Right hindlimb (tissue), 1 donor: ENCODE results near the gene KLK15.
"Not testable (repeated sequence)": the region's sequence is repeated elsewhere in the genome, so short reads cannot be mapped to it uniquely, and the experiment has no call there.

Experiments
- DNase-seq: peaks from one replicate; pipeline ENCODE4 v3.0.0-alpha.2; 2018

Gene KLK15

GRCh38 chr19:50820086-50820485 is 13.3 kb downstream of the KLK15 start:
- no peak for DNase-seq

GRCh38 chr19:50819636-50820035 is 13.7 kb downstream of the KLK15 start:
- no peak for DNase-seq

GRCh38 chr19:50818859-50819472 is 14.4 kb downstream of the KLK15 start:
- DNase-seq = no peak

GRCh38 chr19:50817941-50818858 is 15.2 kb downstream of the KLK15 start:
- DNase-seq = no peak

GRCh38 chr19:50815439-50815838 is 17.9 kb downstream of the KLK15 start:
- no peak for DNase-seq

DNA sequence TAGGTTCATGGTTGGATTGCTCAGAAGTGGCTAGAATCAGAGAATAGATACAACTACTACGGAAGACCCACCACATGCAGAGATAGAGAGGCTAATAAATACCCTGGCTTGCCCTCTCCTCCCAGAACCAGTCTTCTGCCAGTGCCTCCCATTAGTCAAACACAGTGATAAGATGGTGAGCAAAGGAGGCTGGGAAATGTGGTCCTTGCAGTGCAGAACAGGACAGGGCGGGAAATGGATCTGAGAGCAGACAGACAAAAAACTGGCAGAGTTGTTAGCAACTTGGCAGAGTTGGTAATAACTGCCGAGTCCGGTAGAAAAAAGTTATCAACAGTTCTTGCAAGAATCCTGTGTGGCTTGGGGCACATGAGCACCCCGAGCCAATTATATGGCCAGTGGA is 18.5 kb downstream of the KLK15 start:
- no peak for DNase-seq

DNA sequence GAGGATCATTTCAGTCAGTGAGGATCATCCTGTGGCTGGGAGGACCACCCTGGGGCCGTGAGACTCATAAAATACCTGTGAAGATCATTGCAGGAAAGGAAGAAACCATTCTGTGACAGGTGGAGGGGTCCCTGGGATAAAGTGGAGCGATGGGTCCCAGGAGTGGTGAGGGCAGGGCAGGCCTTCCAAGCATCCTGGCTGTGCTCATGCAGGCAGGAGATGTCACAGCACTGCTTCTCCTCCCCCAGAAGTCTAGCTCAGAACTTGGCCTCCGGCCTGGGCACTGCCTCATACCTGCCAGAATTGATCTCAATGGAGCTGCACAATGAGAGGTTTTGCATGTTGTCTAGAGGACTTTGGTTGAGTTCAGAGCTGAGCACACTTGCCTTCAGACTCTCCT is 20.9 kb downstream of the KLK15 start:
- DNase-seq = no peak

- not testable (repeated sequence) for DNase-seq
Measured at GRCh38 chr19:50811622-50812238, 21.6 kb downstream of the KLK15 start.

GRCh38 chr19:50808856-50809255 is 24.5 kb downstream of the KLK15 start:
- no peak for DNase-seq

DNA sequence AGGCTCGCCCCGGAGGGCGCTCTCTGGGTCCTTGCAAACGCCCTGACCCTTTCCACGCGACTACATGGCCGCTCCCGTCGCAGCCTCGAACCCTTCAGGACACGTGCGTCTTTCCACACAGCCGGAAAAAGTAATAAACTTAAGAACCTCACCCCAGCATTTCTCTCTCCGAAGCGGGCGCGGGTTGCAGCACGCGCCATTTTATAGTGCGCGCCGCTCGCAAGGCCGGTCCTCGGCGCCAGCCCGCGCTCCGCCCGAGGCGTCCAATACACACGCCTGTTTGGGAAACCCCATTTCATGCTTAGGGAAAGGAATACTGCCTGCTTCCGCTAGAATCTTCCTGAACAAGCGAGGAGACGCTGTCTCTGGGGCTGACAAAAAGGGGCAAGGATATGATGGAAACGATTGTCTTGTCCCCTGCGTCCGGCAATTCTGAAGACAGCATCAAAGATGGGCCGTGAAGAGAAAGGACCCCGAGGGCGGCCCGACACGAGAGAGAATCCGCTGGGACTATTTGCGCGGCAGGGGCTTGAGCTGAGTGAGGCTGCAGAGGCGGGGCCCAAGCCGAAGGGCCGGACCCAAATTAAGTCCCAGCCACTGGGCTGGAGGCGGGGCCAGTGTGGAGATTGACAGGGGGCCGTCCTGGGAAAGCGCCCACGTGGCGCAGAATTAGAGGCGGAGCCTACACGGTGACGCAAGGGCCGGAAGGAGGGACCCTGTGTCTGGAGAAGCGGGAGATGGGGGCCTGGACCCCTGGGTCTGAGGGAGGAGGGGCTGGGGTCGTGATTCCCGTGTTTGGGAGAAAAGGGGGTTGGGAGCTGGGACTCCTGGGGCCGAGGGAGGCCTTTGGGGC is 28.7 kb downstream of the KLK15 start:
- peak; percentile 99 for DNase-seq

DNA sequence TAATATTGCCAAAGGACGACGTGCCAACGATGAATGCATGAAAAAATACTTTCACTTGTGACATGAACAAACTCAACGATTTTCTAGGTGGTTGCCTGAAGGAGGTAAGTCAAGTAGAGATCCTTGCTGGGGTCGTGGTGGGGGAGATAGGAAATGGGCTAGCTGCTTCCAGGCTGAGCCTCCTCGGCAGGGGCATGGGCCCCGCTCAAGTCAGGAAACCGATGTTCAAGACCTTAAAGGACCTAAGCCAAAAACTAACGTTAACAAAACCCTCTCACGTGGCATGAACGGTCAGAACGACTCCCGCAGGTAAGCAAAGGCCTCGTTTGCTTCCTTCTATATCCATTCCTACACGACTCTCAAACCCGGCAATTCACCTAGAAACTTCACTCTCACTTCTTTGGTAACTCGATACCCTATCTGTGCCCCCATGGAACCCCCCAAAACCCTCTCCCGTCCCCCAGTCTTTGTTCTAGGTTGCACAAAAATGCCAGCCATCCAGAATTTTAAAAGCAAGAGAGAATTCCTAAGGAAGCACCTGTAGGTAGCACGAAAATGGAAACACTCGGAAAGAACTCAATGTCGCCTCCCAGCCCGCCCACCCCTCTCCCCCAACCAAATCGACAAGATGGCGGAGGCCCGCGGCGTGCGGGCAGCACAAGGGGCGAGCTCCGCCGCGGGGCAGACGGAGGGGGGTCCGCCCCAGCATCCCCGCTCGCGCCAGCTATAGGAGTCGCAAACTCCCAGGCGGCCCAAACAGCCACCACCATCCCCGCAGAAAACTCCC is 29.5 kb downstream of the KLK15 start:
- DNase-seq = no peak

DNA sequence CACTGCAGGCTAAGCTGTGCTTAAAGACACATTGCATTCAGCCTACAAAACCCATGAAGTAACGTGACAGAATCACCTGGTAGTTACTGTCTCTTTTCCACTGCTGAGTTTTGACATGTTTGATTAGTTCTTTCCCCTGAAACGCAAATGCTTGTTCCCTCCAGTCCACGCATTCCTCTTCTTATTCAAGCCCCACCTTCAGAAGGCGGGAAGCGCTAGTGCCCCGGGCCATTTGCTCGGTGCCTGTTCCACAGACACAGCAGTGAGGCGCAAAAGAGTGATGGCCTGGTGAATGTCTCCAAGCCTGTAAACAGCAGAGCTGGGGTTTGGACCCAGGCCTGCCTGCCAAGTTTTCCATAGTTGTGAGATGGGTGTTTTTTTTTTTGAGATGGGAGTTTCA is 32.3 kb downstream of the KLK15 start:
- no peak for DNase-seq

DNA sequence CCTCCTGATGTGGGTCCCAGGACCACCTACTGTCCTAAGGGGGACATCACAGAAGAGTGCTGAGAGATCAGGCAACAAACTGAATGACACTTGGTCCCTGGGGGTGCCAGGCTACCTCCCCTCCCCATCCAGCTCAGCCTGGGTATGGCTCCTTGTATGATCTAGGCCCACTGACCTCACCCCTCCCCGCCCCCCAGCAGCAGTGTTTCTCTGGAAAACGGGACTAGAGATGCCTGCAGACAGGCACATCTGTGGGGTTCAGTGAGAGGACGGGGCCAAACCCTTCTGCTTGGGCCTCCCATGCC is 33.9 kb downstream of the KLK15 start:
- no peak for DNase-seq

- no peak for DNase-seq
Measured at GRCh38 chr19:50798659-50799546, 34.5 kb downstream of the KLK15 start.

GRCh38 chr19:50797781-50798658 is 35.4 kb downstream of the KLK15 start:
- no peak for DNase-seq

GRCh38 chr19:50797429-50797780 is 36.0 kb downstream of the KLK15 start:
- DNase-seq = no peak

DNA sequence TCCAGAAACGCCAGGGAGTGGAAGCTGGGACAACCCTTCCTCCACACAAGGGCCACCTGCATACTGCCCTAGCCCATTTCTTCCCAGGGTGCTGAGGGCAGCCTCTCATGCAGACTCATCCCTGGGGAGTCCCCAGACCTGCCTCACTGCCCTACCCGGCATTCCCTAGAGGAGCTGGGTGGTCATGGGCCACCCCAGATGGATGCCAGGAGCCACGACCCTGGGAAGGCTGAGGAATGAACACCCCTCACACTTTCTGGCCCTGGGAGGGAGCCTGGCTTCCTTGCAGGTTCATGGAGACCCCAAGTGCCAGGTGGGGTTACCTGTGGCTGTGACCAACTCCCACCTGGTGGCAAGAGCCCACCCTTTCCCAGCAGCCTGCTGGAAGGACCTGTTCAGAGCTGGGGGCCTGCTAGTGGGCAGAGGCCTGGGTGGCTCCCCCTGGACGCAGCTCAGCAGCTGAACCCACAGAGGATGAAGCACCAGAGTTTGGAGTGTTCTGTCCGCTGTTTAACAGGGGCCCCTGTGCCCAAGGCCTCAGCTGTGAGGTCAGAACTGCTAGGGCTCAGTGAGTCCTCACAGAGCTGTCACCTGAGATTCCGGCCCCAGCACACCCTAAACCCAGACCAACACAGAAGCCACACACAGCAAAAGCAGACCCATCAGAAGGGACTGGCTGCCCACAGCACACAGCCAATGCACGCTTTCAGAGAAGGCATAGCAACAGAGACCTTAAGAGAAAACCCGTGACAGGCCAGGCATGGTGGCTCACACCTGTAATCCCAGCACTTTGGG is 36.5 kb downstream of the KLK15 start:
- no peak for DNase-seq

DNA sequence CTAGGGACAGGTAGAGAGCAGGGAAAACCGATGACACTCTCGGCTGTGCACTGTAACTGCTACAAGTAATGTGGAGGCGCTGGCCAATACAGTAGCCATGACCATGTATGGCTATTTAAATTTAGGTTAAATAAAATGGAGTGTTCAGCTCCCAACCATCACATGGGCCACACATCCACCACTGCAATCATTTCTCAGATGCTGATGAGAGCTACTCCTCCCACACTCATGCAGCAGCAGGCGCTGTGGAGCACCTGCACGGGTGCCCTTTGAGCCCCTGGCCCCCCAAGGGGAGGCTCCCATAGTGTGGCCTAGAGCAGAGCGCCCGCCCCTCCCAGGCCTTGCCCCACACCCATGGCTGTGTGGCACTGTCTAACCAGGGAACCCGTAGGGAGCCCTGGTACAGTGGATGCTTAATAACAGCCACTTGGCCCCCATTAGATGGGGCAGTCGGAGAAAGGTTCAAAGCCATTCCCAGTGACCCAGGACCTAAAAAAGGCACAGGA is 37.2 kb downstream of the KLK15 start:
- no peak for DNase-seq

DNA sequence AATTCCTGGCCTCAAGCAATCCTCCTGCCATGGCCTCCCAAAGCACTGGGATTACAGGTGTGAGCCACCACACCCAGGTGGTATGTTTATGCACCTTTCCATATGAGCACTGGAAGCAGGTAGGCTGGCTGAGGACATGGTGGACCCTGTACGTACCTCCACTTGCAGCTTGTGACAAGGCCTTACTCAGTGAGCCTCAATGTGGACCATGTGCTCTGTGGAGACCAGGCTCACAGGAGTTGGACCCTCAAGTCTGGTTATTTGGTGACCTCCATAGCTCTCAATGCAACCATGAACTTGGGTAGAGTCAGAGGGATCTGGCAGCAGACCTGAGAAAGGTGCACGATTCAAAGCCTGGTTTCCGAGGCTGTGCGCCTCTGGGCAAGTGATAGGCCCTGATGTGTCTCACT is 37.7 kb downstream of the KLK15 start:
- no peak for DNase-seq
